HEK293T (cell line): Measurements from ENCODE around the gene TYMP.

Experiments used
- FOXM1 ChIP-seq: fragments of 450-650 bp; IDR thresholded peaks from 2 replicates; pipeline ENCODE4 v1.6.1; 2017; ENCODE audit warnings: mild to moderate bottlenecking, borderline replicate concordance
- LEF1 ChIP-seq: fragments of 450-650 bp; IDR thresholded peaks from 2 replicates; pipeline ENCODE4 v1.6.1; 2017; ENCODE audit warnings: mild to moderate bottlenecking, borderline replicate concordance

DNA sequence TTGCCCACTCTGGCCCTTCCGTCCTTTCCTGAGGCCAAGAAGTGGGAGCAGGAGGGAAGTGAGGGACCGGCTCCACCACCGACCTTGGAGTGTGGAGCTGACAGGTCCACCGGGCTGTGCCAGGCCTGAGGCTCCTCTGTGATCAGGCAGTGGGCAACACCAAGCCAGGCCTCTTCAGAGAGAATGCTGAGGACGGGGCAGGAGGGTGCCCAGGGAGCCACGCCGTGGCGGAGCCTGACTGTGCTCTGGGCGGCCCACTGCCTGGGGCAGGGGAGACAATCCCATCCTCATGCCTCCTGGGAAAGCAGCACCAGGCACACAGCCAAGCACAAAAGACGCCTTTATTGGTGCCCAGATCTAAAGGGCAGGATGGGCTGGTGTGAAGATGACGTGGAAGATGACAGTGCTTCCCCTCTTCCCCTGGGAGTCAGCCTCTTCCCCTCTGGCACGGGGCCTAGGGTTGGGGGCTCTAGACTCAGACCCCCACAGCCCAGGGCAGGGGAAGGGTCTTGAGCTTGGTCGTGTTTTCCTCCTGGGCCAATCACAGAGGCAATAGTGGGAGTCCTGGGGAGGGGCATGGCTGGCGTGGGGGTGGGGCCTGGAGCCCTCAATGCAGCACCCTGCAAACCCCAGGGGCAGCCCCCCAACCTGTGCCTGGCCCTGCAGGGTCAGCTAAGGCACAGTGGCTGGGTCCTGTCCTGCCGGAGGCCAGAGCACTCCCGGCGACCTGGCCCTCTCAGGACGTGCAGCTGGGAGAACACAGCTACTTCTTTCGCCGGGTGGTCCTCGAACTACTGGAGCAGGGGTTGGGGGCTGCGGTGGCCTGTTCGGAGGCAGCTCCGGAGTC, 27.0 kb downstream of the TYMP start:
- no peak for TF ChIP-seq LEF1
- no peak for TF ChIP-seq FOXM1
